ENCODE results near the gene HAO2. TPM values are rescaled to one million over a fixed set of nuclear protein-coding genes. Genes with fewer than 3 reads are reported as not detected.
A peak's percentile ranks its signal among the peaks of the same experiment; 100 is the strongest.

HAO2 gene
- total RNA-seq, result not detected in 2 replicates
- long read RNA-seq, result 0 reads

DNA sequence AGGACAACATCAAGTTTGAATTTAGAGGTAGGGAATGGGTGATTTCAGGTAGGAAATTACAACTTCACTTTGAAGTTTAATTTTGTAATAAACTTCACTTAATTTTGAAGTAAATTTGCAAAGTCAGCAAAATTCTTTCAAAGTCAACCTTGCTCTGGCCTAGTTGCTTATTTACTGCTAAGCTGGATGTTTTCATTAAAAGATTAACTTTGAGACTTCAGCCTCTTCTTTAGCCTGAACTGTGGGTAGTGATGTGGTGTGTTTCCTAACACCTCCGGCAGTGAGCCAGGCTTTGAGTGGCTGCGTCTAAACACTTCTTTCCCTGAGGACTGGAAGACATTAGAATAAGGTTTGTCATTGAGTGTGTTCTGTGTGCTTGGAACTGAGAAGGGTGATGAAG is at the start of gene HAO2:
HAO2 (plus strand) TSS at position 232 of the 400 bp plus-strand sequence. CDS start 12,301 bp downstream, outside the sequence.
- Mint-ChIP-seq H3K36me3 (ENCODE audit: insufficient read depth) (no peaks in the 10 kb centered on the region), H3K27ac (no peak within 1 kb of the TSS), H3K27me3 (peaks cover 19% of the 10 kb centered on the region), H3K4me1 (ENCODE audit: low read depth) (no peaks in the 10 kb centered on the region), H3K9me3 (ENCODE audit: low read depth) (no peaks in the 10 kb centered on the region), H3K4me3 (ENCODE audit: low read depth) (no peak within 1 kb of the TSS)
- TF ChIP-seq, protein P1, sequence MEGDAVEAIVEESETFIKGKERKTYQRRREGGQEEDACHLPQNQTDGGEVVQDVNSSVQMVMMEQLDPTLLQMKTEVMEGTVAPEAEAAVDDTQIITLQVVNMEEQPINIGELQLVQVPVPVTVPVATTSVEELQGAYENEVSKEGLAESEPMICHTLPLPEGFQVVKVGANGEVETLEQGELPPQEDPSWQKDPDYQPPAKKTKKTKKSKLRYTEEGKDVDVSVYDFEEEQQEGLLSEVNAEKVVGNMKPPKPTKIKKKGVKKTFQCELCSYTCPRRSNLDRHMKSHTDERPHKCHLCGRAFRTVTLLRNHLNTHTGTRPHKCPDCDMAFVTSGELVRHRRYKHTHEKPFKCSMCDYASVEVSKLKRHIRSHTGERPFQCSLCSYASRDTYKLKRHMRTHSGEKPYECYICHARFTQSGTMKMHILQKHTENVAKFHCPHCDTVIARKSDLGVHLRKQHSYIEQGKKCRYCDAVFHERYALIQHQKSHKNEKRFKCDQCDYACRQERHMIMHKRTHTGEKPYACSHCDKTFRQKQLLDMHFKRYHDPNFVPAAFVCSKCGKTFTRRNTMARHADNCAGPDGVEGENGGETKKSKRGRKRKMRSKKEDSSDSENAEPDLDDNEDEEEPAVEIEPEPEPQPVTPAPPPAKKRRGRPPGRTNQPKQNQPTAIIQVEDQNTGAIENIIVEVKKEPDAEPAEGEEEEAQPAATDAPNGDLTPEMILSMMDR (IDR thresholded peaks at IDR 0.05; ENCODE audit: unreplicated experiment), result no peak
- DNase-seq (ENCODE audit: low spot score, unreplicated experiment), result no peak

DNA sequence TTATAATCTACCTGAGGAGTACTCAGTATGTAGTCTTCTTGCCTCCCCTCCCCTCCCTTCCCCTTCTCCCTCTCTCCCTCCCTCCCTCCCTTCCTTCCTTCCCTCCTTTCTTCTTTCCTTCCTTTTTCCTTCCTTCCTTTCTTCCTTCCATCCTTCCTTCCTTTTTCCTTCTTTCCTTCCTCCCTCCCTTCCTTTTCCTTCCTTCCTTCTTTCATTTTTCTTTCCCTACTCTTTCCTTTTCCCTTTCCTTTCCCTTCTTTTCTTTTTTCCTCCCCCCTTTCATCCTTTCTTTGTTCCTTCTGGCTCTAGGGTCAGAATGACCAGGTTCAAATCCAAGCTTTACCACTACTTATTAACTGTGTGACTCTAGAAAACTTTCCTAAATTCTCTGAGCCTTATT is 48.5 kb upstream of the HAO2 start:
- TF ChIP-seq, protein P1 (IDR thresholded peaks at IDR 0.05; ENCODE audit: unreplicated experiment), result no peak
- peaks cover 7% of the 10 kb centered on the region for H3K4me1 Mint-ChIP-seq (ENCODE audit: low read depth)
- DNase-seq (ENCODE audit: low spot score, unreplicated experiment), result no peak
- no peak overlapping the region for H3K27ac Mint-ChIP-seq
- no peaks in the 10 kb centered on the region for H3K9me3 Mint-ChIP-seq (ENCODE audit: low read depth)
- H3K36me3 Mint-ChIP-seq (ENCODE audit: insufficient read depth), result no peaks in the 10 kb centered on the region
- no peak overlapping the region for H3K4me3 Mint-ChIP-seq (ENCODE audit: low read depth)
- peaks cover 9% of the 10 kb centered on the region for H3K27me3 Mint-ChIP-seq

DNA sequence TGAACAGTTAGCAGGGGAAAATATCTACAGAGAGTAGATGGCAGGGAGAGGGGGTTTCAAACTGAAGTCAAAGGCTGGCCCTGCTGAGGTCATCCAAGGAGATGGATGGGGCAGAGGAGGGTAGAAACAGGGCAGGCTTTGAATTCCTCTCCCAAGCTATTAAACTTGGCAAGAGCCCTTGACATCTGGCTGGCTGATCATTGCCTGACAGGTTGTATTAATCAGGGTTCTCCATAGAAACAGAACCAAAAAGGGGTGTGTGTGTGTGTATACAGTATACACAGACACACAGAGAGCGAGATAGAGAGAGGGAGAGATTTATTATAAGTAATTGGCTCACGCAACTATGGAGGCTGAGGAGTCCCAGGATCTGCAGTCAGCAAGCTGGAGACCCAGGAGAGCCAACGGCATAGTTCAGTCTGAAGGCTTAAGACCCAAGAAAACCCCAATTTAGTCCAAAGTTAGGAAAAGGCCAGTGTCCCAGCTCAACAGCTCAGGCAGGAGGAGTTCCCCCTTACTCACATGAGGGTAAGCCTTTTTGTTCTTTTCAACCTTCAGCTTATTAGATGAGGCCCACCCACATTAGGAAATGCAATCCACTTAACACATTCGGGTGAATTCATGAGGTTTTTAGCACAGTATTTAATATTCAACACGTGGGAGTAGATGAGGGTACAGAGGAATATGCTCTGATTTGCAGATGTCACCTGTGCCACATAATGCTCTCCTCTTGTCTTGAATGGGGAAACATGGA is 46.7 kb upstream of the HAO2 start:
- Mint-ChIP-seq H3K4me3 (ENCODE audit: low read depth) (no peak overlapping the region), H3K27me3 (peaks cover 26% of the 10 kb centered on the region), H3K9me3 (ENCODE audit: low read depth) (no peaks in the 10 kb centered on the region), H3K27ac (no peak overlapping the region), H3K36me3 (ENCODE audit: insufficient read depth) (no peaks in the 10 kb centered on the region), H3K4me1 (ENCODE audit: low read depth) (peaks cover 7% of the 10 kb centered on the region)
- TF ChIP-seq, protein P1 (IDR thresholded peaks at IDR 0.05; ENCODE audit: unreplicated experiment), result no peak
- DNase-seq (ENCODE audit: low spot score, unreplicated experiment), result no peak

DNA sequence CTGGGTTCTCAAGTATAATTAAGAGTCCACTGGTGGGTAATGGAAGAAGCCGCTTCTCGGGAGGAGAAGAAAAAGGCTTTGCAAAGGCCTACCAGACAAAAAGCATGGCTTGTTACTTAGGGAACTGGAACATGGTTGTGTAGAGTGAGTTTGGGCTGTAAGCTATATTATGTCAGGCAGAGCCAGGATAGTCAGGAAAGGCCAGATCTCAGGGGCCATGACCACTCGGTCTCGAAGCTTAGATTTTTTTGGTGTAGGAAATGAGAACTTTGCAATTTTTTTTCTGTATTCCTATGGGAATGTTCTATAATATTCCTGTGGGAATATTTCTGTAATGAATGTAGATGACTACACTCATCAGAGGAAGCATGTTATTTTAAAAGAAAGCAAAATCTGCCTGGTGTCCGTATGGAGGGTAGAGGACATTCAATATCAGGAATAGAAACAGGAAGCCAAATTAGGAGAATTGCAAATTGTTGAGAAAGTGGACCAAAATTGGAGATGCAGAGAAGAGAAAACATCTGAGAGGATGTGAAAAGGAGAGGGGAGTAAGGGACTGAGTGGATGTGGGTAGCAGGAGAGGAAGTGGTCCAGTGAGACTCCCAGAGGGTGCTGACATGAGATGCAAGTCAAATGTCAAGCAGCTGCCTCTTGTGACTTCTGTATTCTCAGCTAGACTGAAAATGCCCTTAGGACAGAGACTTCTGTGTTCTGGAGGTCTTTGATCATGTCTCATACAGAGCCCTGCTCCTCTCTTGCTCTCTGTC is 45.2 kb upstream of the HAO2 start:
- no peak for DNase-seq (ENCODE audit: low spot score, unreplicated experiment)
- Mint-ChIP-seq H3K36me3 (ENCODE audit: insufficient read depth) (no peaks in the 10 kb centered on the region), H3K27ac (peak overlapping the region; percentile 4), H3K9me3 (ENCODE audit: low read depth) (no peaks in the 10 kb centered on the region), H3K4me3 (ENCODE audit: low read depth) (no peak overlapping the region), H3K27me3 (peaks cover 39% of the 10 kb centered on the region), H3K4me1 (ENCODE audit: low read depth) (peaks cover 14% of the 10 kb centered on the region)
- TF ChIP-seq, protein P1 (IDR thresholded peaks at IDR 0.05; ENCODE audit: unreplicated experiment), result no peak

DNA sequence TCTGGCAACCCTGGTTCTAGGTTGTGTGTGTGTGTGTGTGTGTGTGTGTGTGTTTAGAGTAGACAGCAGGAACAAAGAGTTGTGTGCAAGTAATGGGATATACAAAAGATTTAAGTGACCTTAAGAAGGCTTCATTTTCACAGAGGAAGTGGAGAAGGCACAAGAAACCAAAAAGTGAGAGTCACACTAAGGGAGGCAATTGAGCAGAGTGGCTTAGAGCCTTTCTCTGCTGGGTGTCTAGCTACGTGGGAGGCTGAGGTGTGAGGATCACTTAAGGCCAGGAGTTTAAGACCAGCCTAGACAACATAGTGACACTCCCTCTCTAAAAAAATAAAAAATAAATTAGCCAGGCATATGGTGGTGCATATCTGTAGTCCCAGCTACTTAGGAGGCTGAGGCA is 44.4 kb upstream of the HAO2 start:
- Mint-ChIP-seq H3K4me1 (ENCODE audit: low read depth) (peaks cover 14% of the 10 kb centered on the region), H3K27me3 (peaks cover 41% of the 10 kb centered on the region), H3K9me3 (ENCODE audit: low read depth) (no peaks in the 10 kb centered on the region)

More for the DNA sequence above, 44.4 kb upstream of the HAO2 start:
- no peaks in the 10 kb centered on the region for H3K36me3 Mint-ChIP-seq (ENCODE audit: insufficient read depth)
- no peak overlapping the region for H3K4me3 Mint-ChIP-seq (ENCODE audit: low read depth)
- DNase-seq (ENCODE audit: low spot score, unreplicated experiment), result no peak
- TF ChIP-seq, protein P1 (IDR thresholded peaks at IDR 0.05; ENCODE audit: unreplicated experiment), result no peak
- no peak overlapping the region for H3K27ac Mint-ChIP-seq

All from progenitor cell of endocrine pancreas (in vitro differentiated cells).